Measurements from ENCODE around the gene CHCHD4. TPM values are rescaled to one million over a fixed set of nuclear protein-coding genes. Genes with fewer than 3 reads are reported as not detected.
A peak's percentile ranks its signal among the peaks of the same experiment; 100 is the strongest.

The CHCHD4 gene
- polyA plus RNA-seq (ENCODE audit: insufficient read length in 10 of 10) = 10 to 100 TPM; 12.8 to 16.6 (median 14.1) TPM
- long read RNA-seq, donor 1, transcript CHCHD4-202 (3 exons, 1,405 nt) = major isoform, 6 of 7 reads
- long read RNA-seq, donor 1, partial matches to known transcripts = 0 of 7 reads
- long read RNA-seq, donor 1, other reads (novel, unspliced or antisense) = 0 of 7 reads
- long read RNA-seq, donor 2, partial matches to known transcripts = 0 of 5 reads
- long read RNA-seq, donor 2, other reads (novel, unspliced or antisense) = 0 of 5 reads
- long read RNA-seq, donor 3 = 0 reads
- long read RNA-seq, donor 4, partial matches to known transcripts = 0 of 6 reads
- long read RNA-seq, donor 4, other reads (novel, unspliced or antisense) = 0 of 6 reads
- long read RNA-seq, donor 5, partial matches to known transcripts = 0 of 5 reads
- long read RNA-seq, donor 5, other reads (novel, unspliced or antisense) = 0 of 5 reads
- long read RNA-seq, donor 6, transcript CHCHD4-202 (3 exons, 1,405 nt) = major isoform, 6 of 6 reads
- long read RNA-seq, donor 6, partial matches to known transcripts = 0 of 6 reads
- long read RNA-seq, donor 6, other reads (novel, unspliced or antisense) = 0 of 6 reads
- long read RNA-seq, donor 7, transcript CHCHD4-202 (3 exons, 1,405 nt) = major isoform, 5 of 6 reads
- long read RNA-seq, donor 7, partial matches to known transcripts = 0 of 6 reads
- long read RNA-seq, donor 7, other reads (novel, unspliced or antisense) = 0 of 6 reads
- long read RNA-seq, donor 8, transcript CHCHD4-202 (3 exons, 1,405 nt) = major isoform, 8 of 8 reads
- long read RNA-seq, donor 8, partial matches to known transcripts = 0 of 8 reads
- long read RNA-seq, donor 8, other reads (novel, unspliced or antisense) = 0 of 8 reads
- long read RNA-seq, donor 9 = 0 reads

- peak; percentile 99 to 100 (median 100) for DNase-seq
Measured at GRCh38 chr3:14124615-14125192, at the start of gene CHCHD4, which contains the start of gene TMEM43. CHCHD4 (minus strand) TSS chr3:14124870; CDS start chr3:14124676, 194 bp downstream. TMEM43 (plus strand) TSS chr3:14125052; CDS start chr3:14125194, 142 bp downstream.

DNA sequence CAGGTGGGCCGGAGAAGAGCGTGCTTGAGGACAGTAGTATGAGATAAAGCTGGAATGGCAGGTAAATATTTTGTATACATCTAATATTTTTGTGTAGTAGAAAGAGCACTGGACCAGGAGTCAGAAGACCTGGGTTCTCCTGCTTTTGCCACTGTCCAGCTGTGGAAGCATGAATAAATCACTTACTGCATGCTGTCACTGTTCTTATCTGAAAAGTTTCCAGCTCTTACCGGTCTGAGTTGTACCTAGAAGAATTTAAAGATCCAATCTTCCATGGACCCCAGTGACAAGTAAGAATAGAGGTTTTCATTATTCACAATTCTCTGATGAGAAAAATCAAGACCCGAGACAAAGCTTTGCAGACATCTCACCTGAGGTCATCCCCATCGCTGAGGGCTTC, 47.8 kb upstream of the CHCHD4 start:
- no peak for DNase-seq

DNA sequence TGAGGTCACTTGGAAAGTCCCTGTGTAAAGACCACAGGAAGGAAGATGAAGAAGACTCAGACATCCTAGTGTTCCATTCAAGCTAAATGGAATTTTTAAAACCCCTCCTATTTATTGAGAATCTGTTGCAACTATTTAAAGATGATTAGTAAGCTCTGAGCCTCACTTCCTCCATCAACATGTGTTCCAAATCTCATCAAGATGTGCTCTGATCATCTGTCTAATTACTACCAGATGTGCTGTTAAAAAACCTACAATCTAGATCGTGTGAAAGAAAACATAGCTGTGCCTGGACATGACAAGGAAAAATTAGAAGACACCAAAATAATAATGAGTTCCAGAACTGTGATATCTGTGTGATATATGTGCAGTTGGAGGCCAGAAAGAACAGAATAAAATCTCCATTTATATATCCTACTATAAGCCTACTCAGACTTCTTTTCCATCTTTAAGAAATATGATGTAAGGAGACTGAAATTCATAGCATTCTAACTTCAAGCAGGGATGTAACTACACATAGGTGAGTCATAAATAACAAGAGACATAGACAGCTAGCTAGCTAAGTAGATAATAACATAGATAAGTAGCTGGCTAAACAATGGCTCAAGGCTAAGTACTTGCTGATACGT, 46.0 kb upstream of the CHCHD4 start:
- peak in 1 of 3 donors; percentile 63 for DNase-seq

GRCh38 chr3:14169871-14170270, 45.2 kb upstream of the CHCHD4 start:
- DNase-seq = no peak

GRCh38 chr3:14169435-14169834, 44.8 kb upstream of the CHCHD4 start:
- no peak for DNase-seq

- DNase-seq = no peak
Measured at GRCh38 chr3:14166877-14167603, 42.4 kb upstream of the CHCHD4 start.

DNA sequence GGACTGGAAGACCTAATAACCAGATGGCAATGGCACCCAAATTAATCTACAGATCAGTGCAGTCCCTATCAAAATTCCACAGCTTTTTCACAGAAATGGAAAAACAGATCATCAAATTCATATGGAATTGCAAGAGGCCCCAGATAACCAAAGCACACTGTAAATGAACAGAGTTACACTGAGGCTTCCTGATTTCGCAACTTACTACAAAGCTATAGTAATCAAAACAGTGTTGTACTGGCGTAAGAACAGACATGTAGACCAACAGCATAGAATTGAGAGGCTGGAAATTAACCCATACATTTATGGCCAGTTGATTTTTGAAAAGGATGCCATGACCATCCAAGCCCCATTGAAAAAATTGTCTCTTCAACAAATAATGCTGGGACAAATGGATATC, 37.5 kb upstream of the CHCHD4 start:
- no peak for DNase-seq

DNA sequence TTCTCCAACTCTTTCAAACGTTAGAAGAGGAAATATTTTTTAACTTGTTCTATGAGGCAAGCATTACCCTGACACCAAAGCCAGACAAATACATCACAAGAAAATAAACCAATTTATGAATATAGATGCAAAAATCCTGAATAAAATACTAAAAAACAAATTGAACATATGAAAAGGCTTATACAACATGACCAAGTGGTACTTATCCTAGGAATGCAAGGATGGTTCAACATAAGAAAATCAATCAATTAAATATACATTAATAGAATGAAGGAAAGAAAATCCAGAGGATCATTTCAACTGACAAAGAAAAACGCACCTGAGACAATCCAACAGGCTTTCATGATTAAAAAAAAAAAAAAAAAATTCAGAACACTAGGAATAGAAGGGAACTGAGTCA, 36.6 kb upstream of the CHCHD4 start:
- DNase-seq = no peak

DNA sequence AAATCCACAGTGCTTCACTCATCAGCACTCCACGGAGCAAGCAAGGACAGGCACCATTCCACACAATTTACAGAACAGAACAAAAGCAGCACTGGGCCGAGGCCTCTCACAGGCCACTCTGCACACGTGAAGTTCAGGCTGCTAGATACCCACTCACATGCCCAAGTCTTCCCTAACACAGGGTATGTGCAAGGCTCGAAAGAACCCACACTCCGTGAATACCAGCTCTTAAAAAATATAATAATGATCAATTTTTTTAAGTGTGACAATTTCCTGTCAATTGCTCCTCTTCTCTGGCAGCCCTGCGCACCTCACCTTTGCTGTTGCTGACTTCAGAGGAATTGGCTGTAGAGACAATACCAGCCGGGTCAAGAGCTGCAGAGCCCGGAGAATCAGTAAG, 34.8 kb upstream of the CHCHD4 start:
- no peak for DNase-seq

DNA sequence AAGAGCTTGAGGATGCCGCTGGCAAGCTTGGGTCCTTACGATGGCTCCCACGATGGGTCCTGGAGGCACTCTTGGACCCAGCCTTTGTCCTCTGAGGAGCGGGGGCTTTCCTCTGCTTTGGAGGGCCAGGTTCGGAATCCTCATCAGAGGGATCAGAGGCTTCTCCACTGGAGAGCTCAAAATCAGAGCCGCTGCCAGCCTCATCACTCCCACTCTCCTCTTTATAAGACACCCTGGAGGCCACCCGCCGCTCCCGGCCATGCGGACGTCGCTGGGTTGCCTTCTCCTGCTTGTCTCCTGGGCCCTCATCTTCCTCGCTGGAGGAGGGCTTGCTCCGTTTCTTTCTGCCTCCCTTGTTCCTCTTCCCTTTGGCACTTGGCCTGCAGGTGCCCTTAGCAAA, 33.7 kb upstream of the CHCHD4 start:
- DNase-seq = no peak

DNA sequence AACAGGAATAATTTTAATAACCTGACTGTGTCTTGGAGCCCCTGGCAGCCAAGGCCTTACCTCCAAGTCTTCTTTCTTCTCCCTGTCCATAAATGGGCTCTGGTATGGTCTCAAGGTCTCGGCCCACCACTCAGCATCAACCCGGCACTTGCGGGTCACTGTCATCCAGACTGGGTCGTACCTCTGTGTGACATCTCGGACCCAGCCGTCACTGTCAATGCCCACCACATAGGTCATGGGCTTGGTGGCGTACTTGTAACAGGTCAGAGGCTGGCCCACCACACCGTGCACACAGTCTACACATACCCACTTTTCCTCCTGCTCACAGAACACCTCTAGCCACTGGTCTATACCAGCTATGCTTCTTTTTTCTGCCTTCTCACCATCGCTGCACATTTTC, 33.3 kb upstream of the CHCHD4 start:
- no peak for DNase-seq

GRCh38 chr3:14156843-14157561, 32.3 kb upstream of the CHCHD4 start:
- no peak for DNase-seq

DNA sequence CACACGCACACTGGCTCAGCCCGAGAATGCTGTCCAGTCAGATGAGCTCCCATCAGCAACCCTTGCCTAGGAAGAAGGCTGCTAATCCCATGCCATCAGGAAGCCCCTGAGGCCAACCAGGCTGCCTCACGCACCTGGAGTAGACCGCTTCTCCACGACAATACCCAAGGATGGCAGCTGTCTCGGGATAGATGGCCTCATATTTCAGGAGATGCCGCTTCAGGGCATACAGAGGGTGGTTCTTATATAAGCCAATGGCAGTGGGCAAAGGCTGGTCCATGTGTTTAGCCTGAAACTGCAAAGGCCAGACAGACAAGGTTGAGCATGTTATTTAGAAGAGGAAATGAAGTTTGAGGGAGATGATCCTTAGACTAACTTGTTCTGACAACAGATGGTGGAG, 31.5 kb upstream of the CHCHD4 start:
- DNase-seq = no peak

GRCh38 chr3:14154895-14155440, 30.3 kb upstream of the CHCHD4 start:
- DNase-seq = no peak

DNA sequence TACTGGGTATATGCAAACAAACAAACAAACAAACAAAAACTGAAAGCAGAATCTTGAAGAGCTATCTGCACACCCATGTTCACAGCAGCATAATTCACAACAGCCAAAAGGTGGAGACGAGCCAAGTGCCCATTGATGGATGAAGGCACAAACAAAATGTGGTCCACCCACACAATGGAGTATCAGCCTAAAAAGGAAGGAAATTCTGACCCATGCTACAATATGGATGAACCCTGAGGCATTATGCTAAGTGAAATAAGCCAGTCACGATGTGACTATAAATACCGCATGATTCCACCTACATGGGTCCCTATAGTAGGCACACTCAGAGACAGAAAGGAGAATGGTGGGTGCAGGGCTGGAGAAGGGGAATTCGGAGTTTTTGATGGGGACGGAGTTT, 29.6 kb upstream of the CHCHD4 start:
- no peak for DNase-seq

DNA sequence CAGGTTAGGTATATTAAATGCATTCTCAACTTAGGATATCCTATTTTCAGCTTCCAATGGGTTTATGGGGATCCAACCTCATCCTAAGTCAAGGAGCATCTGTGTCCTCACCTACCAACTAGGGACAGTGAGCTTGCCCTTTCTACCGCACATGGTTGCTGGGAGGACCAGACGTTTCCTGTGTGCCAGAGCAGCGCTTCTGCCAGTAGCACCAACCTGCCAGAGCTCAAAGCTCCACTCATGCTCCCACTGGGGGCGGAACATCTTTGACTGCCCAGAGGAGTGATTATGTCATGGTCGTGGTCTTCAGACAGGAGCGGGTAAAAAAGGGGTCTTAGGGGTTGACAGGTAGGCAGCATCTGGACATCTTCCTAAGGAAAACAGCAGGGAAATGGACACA, 29.0 kb upstream of the CHCHD4 start:
- DNase-seq = no peak

DNA sequence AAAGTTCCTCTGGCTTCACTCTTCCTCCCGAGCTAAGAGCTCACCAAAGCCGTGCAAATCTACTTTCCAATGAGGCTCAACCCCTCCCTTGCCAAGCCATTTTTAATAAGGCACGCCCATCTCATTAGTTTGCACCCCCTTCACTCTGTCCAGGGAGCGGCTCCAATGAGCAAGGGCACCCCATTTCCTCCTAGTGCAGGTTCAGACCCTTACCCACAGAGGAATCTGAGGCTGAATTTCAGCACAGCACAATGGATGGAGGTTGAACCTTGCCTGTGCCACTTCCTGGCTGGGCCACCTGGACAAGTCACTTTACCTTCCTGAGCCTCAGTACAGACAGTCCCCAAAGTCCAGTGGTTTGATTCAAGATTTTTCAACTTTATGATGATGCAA, 28.3 kb upstream of the CHCHD4 start:
- no peak for DNase-seq

- DNase-seq = no peak
Measured at GRCh38 chr3:14152233-14152962, 27.7 kb upstream of the CHCHD4 start.

DNA sequence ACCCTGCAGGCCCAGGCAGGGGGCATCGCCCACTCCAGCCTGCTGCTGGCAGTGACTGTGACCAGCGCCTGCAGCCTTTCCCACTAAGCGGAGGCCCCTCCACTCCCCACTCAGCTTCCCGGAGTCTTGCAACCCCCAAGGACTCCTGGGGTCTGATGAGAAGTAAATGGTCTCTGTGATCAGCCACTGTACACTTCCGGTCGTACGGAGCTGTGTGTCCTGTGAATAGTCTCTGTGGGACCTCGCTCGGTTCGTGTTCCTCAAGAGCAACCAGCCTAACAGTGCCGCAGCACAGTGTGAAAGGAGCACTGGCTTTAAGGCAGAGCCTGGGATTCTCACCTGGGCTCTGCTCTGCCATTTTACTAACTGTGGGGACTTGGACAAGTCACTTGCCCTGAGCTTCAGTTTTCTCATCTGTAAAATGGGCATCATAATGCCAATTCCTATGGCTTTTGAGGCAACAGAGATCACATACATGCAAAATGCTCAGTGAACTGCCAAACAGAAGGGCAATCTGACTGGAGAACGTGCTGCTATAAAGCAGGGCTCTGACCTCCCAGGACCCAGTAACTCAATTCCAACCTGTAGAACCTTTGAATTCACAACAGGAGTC, 26.9 kb upstream of the CHCHD4 start:
- DNase-seq = no peak
